Ascending aorta (tissue), 2 donors: ENCODE data around the gene FADS3. TPM values are rescaled to one million over a fixed set of nuclear protein-coding genes. Genes with fewer than 3 reads are reported as not detected.

Experiments used
- DNase-seq, 2 donors: peaks; one replicate each; pipeline ENCODE4 v3.0.0-alpha.2; 2019; ENCODE audit warnings: low spot score in 2 of 2
- H3K27ac ChIP-seq, 2 donors: fragments of 200-600 bp; sonication (generic); one replicate each; pipeline ENCODE4 v1.5.1; 2016 to 2017; ENCODE audit warnings: mild to moderate bottlenecking in 1 of 2
- H3K27me3 ChIP-seq: fragments of 200-600 bp; sonication (generic); one replicate; pipeline ENCODE4 v1.5.1; 2017
- H3K36me3 ChIP-seq, 2 donors: fragments of 200-600 bp; sonication (generic); one replicate each; pipeline ENCODE4 v1.5.1; 2016
- H3K4me1 ChIP-seq, 2 donors: fragments of 200-600 bp; sonication (generic); one replicate each; pipeline ENCODE4 v1.5.1; 2016 to 2017; ENCODE audit warnings: mild to moderate bottlenecking in 1 of 2
- H3K4me3 ChIP-seq, 2 donors: fragments of 200-600 bp; sonication (generic); one replicate each; pipeline ENCODE4 v1.5.1; 2016 to 2017; ENCODE audit warnings: mild to moderate bottlenecking in 1 of 2
- H3K9me3 ChIP-seq, 2 donors: fragments of 200-600 bp; sonication (generic); one replicate each; pipeline ENCODE4 v1.5.1; 2016
- intact Hi-C: fragments of 100-400 bp; cut with DNase I; formaldehyde crosslinking; loops from one replicate; pipeline ENCODE4 v1.15.1; 2023
- total RNA-seq: library from RNA; depleted of rRNA; stranded (reverse); fragments of >200 nt; gene quantifications from one replicate; pipeline ENCODE4 v1.1.0, GENCODE V29; 2016
- TF ChIP-seq, protein P1 (sequence below), 3 experiments: fragments of 200-600 bp in 2 of 3; fragments of 450-650 bp in 1 of 3; sonication (generic) in 2 of 3; IDR thresholded peaks; one replicate each; pipeline ENCODE4 v1.5.1; 2016 to 2019; ENCODE audit warnings: antibody characterized with exemption in 3 of 3, mild to moderate bottlenecking in 1 of 3, moderate library complexity in 1 of 3

The FADS3 gene
- total RNA-seq, 1 donor from 2014 or later, result 191 TPM

DNA sequence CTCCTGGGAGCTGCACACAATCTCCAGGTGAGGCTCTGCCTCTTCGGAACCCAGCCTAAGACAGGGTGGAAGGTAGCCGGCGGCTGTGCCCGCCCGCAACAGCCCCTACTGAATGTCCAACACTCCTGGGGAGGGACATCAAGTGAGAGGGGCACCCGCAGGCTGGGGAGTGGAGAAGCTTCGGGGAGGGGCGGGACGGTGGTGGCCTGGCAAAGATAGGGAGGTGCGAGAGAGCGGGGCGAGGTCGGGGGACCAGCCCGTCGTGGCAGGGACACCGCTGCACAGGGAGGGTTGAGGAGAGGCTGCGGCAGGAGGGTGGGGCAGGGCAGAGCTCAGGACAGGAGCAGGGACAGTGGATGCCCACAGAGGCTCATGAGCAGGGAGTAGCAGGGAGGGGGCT, 8.9 kb upstream of the FADS3 start:
- Histone ChIP-seq H3K27ac (no peak overlapping the region), H3K9me3 (no peaks in the 10 kb centered on the region), H3K27me3 (no peaks in the 10 kb centered on the region), H3K4me3 (no peak overlapping the region), H3K4me1 (no peaks in the 10 kb centered on the region), H3K36me3 (peaks cover 0 to 30% of the 10 kb centered on the region in 2 donors)
- TF ChIP-seq, protein P1, sequence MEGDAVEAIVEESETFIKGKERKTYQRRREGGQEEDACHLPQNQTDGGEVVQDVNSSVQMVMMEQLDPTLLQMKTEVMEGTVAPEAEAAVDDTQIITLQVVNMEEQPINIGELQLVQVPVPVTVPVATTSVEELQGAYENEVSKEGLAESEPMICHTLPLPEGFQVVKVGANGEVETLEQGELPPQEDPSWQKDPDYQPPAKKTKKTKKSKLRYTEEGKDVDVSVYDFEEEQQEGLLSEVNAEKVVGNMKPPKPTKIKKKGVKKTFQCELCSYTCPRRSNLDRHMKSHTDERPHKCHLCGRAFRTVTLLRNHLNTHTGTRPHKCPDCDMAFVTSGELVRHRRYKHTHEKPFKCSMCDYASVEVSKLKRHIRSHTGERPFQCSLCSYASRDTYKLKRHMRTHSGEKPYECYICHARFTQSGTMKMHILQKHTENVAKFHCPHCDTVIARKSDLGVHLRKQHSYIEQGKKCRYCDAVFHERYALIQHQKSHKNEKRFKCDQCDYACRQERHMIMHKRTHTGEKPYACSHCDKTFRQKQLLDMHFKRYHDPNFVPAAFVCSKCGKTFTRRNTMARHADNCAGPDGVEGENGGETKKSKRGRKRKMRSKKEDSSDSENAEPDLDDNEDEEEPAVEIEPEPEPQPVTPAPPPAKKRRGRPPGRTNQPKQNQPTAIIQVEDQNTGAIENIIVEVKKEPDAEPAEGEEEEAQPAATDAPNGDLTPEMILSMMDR (IDR thresholded peaks at IDR 0.05), result no peak
- intact Hi-C loops, result no loop called here
- no peak for DNase-seq

DNA sequence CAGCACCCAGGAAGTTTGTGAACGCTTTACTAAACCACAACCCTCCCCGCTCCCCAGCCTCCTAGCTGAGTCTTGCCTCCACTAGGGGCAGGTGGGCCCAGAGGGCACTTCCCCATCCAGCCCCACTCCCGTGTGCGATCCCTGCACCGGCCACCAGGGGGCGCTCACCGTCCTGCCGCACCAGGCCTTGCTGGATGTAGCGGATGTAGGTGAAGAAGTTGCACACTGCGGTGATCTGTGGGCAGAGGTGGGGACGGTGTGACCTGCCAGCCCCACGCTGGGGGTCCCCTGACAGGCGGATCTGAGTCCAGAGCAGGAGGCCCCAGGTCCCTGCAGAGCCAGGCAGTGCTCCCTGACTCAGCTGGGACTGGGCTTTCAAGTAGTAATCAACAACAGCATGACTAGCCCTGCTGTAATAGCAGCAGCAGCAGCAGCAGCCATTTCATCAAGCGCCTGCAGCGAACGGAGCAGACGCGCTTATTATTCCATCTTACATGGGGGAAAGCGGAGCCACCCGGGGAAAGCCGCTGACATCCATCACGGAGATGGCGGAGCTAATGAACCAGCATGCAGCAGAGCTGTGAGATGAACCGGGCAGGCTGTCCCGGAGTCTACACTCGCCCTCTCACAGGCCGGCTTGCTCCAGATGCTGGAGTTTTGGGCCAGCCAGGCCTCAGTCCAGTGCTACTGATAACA, 7.9 kb upstream of the FADS3 start:
- no peaks in the 10 kb centered on the region for H3K27me3 ChIP-seq
- H3K9me3 ChIP-seq, result no peaks in the 10 kb centered on the region
- H3K36me3 ChIP-seq, result peaks cover 0 to 21% of the 10 kb centered on the region in 2 donors
- intact Hi-C loops, result loop anchor here (1.0 to 2.0 kb wide), 5 partner anchors 28 to 209 kb away; no protein-coding TSS in a partner anchor
- TF ChIP-seq, protein P1 (IDR thresholded peaks at IDR 0.05), result peak; percentile 99 to 100 (median 99)
- H3K27ac ChIP-seq, result peak overlapping the region in 1 of 2 donors; percentile 30
- peak in 1 of 2 donors; percentile 91 for DNase-seq
- no peaks in the 10 kb centered on the region for H3K4me1 ChIP-seq
- H3K4me3 ChIP-seq, result no peak overlapping the region

DNA sequence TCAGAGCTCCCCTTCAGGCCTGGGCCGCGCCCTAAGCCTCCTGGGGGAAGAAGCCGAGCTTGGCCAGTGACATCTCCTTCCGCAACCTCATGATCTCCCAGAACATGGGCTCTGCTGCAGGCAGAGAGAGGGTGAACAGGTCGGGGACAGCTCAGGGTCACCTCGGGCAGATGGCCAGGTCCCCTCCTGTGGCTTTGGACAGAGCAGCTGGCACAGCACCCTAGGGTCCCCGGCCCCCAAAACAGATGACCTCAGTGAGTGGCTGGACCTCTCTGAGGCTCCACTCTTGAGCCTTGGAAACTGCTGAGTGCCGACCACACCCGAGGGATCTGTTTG, 6.9 kb upstream of the FADS3 start:
- intact Hi-C loops, result loop anchor here (2.0 kb wide), 1 partner anchor 101 kb away; no protein-coding TSS in a partner anchor
- no peaks in the 10 kb centered on the region for H3K9me3 ChIP-seq
- peaks cover 0 to 17% of the 10 kb centered on the region in 2 donors for H3K36me3 ChIP-seq
- DNase-seq, result no peak
- H3K4me1 ChIP-seq, result no peaks in the 10 kb centered on the region
- H3K27ac ChIP-seq, result peak overlapping the region in 1 of 2 donors; percentile 49
- no peaks in the 10 kb centered on the region for H3K27me3 ChIP-seq
- TF ChIP-seq, protein P1 (IDR thresholded peaks at IDR 0.05), result no peak
- H3K4me3 ChIP-seq, result no peak overlapping the region

DNA sequence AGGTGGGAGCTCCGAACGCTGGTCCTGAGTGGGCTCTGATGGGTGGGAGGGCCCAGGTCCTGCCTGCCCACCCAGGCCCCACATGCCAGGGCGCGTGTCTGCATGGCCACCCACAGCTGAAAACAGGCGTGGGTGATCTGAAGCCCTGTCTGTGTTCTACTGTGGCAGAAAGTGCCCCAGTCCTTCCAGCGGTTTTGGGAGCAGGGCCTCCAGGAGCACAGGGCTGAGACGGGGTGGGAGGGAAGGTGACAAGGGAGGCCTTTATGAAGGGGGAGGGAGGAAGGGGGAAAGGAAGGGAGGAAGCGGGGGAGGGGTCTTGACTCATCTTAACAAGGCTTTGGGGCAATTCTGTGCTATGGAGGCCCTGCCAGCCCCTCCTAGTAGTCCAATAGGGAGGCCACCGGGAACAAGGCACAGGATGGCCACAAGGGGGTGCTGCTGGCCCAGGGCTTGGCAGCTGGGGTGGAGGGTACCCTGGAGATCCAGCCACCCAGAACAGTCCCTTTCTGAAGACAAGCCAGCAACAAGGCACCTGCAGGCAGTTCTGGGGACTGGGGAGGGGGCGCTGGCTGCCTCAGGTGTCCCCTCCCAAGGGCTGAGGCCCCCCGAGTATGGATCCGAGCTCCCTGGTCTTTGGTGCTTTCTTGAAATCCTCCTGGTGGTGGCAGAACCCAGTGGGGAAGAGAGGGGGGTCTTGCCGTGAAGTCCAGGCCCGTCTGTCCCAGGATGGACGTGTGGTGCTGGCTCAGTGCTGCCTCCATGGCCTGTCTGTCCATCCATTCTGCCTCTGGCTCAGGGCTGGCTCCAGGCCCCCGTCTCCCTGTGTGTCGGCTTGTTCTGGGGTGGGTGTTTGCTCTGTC, 6.3 kb upstream of the FADS3 start:
- peak in 1 of 2 donors; percentile 87 for DNase-seq
- Histone ChIP-seq H3K36me3 (peaks cover 0 to 17% of the 10 kb centered on the region in 2 donors), H3K9me3 (no peaks in the 10 kb centered on the region), H3K4me1 (no peaks in the 10 kb centered on the region), H3K4me3 (no peak overlapping the region), H3K27ac (peak overlapping the region in 1 of 2 donors; percentile 49), H3K27me3 (no peaks in the 10 kb centered on the region)
- intact Hi-C loops, result loop anchor here (2.0 kb wide), 1 partner anchor 101 kb away; no protein-coding TSS in a partner anchor
- TF ChIP-seq, protein P1 (IDR thresholded peaks at IDR 0.05), result peak; percentile 81 to 91 (median 84)

DNA sequence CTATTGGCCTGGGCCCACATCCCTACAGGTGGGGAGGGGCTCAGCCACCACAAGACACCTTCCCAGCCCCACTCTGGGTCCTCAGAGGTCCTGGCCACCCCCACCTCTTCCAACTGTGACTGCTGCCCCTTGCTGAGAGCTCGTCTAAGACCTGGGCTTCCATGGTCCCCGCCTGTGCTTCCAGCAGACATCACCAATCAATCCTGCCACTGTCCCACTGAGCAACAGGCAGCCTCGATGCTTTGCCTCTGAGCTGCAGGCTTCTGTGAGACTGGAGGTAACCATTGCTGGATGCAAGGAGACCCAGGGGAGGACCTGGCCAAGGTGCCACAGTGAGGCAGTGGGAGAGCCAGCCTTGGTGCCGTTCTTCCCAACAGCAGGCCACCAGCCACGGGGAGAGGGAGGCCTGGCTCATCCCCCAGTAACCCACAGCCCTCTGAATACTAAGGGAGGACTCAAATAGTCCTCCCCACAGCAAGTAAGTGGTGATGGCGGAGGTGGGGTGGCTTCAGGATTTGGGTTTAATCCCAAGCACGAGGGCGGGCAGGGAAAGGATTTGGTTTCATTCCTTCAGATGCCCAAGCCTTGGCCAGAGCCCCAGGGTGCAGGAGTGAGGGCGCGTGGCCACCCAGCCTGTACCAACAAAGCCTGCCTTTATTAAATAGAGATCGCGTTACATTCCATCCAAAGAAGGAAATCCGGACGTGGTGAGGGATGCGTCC, 5.5 kb upstream of the FADS3 start:
- TF ChIP-seq, protein P1 (IDR thresholded peaks at IDR 0.05), result no peak
- H3K27ac ChIP-seq, result no peak overlapping the region
- no peaks in the 10 kb centered on the region for H3K27me3 ChIP-seq
- peaks cover 0 to 4% of the 10 kb centered on the region in 2 donors for H3K4me1 ChIP-seq
- peaks cover 0 to 11% of the 10 kb centered on the region in 2 donors for H3K36me3 ChIP-seq
- H3K9me3 ChIP-seq, result no peaks in the 10 kb centered on the region
- intact Hi-C loops, result no loop called here
- DNase-seq, result no peak
- no peak overlapping the region for H3K4me3 ChIP-seq
